ENCODE results near the gene ACAT2. TPM values are rescaled to one million over a fixed set of nuclear protein-coding genes. Genes with fewer than 3 reads are reported as not detected.
"Not testable (repeated sequence)": the region's sequence is repeated elsewhere in the genome, so short reads cannot be mapped to it uniquely, and the experiment has no call there.

The ACAT2 gene
- total RNA-seq, 1 experiment from 2014 or later: 156 TPM

- not testable (repeated sequence) for H2BK20ac ChIP-seq (ENCODE audit: low read depth, low read length, poor library complexity, severe bottlenecking); H2AFZ ChIP-seq (ENCODE audit: low read length); H3K23ac ChIP-seq (ENCODE audit: insufficient read length, low read depth, low read length); H2BK120ac ChIP-seq (ENCODE audit: low read depth, low read length, poor library complexity, severe bottlenecking); DNase-seq; H4K5ac ChIP-seq (ENCODE audit: insufficient read length, low read depth, low read length); H3K56ac ChIP-seq (ENCODE audit: insufficient read length, low read depth, low read length); H3K4me2 ChIP-seq (ENCODE audit: insufficient read depth, insufficient read length, low read length); H3K23me2 ChIP-seq (ENCODE audit: insufficient read length, low read depth, low read length, poor library complexity, severe bottlenecking); H4K8ac ChIP-seq (replicated peaks; ENCODE audit: insufficient read length, low read depth, low read length); H2BK12ac ChIP-seq (ENCODE audit: insufficient read length, low read depth, low read length); H3K9me3 Mint-ChIP-seq; H3K4ac ChIP-seq (ENCODE audit: low read depth, low read length); H3K4me3 Mint-ChIP-seq; H3K4me1 ChIP-seq (ENCODE audit: insufficient read depth, low read length); H3K27me3 Mint-ChIP-seq (ENCODE audit: low read depth); H3K9me3 ChIP-seq (ENCODE audit: control insufficient read depth, low read depth, low read length); H4K20me1 ChIP-seq (ENCODE audit: control insufficient read depth, insufficient read depth, insufficient read length); H3K18ac ChIP-seq (ENCODE audit: insufficient read length, low read depth, low read length); H3T11ph ChIP-seq (ENCODE audit: low read length); H3K9ac ChIP-seq (ENCODE audit: extremely low read depth, insufficient read length, low read length); H2BK15ac ChIP-seq (ENCODE audit: low read depth, low read length); H3K79me1 ChIP-seq (ENCODE audit: insufficient read depth, low read depth, low read length, poor library complexity, severe bottlenecking); H3K27me3 ChIP-seq (ENCODE audit: insufficient read depth, low read length); H3K27ac Mint-ChIP-seq; H2AK5ac ChIP-seq (ENCODE audit: insufficient read length, low read length); H4K91ac ChIP-seq (ENCODE audit: insufficient read length, low read depth, low read length); H2BK5ac ChIP-seq (ENCODE audit: insufficient read length, low read length); H3K27ac ChIP-seq (ENCODE audit: insufficient read length, low read depth, low read length); H3K14ac ChIP-seq (ENCODE audit: insufficient read depth, low read length)
- peaks cover 75% of the 10 kb centered on the region for H3K79me2 ChIP-seq (ENCODE audit: insufficient read depth, low read length)
- WGBS (ENCODE audit: extremely low coverage, insufficient read length, low lambda C conversion rate): no CpG with 5 or more reads among the region's 12 CpGs
- H3K4me1 Mint-ChIP-seq: peaks cover 15 to 19% of the 10 kb centered on the region in 2 experiments
- peaks cover 5 to 31% (median 27%) of the 10 kb centered on the region in 3 experiments for H3K36me3 Mint-ChIP-seq (ENCODE audit: insufficient read depth in 1 of 3, low read depth in 3 of 3)
Observed at GRCh38 chr6:159733395-159733794, 28.4 kb upstream of the ACAT2 start.

Data from H9 (cell line).